ENCODE data around the gene SLC24A1. TPM values are rescaled to one million over a fixed set of nuclear protein-coding genes. Genes with fewer than 3 reads are reported as not detected.
A peak's percentile ranks its signal among the peaks of the same experiment; 100 is the strongest.

SLC24A1 gene
- total RNA-seq, 1 donor from 2014 or later: 20.7 TPM

DNA sequence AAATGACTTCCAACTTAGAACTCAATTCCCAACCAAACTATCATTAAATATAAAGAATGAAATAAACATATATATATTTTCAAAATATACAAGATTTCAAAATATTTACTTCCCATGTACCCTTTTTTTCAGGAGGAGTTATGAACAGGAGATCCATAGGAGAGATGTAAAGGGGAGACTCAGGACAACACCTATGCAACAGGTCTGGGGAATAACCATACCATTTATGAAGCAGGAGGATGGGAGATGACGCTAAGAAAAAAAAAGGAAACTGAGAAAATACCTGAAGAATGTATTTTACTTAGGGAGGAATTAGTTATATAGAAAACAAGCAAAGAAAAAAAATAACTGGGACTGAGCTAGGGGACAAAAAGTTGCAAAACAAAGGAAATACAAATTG, 34.6 kb upstream of the SLC24A1 start:
- H3K4me1 Mint-ChIP-seq (ENCODE audit: unreplicated experiment): peaks cover 53% of the 10 kb centered on the region
- H3K4me3 Mint-ChIP-seq (ENCODE audit: unreplicated experiment): no peak overlapping the region
- H3K27me3 Mint-ChIP-seq (ENCODE audit: unreplicated experiment): no peaks in the 10 kb centered on the region
- H3K36me3 Mint-ChIP-seq (ENCODE audit: low read depth, unreplicated experiment): peaks cover 34% of the 10 kb centered on the region
- TF ChIP-seq, protein P1, sequence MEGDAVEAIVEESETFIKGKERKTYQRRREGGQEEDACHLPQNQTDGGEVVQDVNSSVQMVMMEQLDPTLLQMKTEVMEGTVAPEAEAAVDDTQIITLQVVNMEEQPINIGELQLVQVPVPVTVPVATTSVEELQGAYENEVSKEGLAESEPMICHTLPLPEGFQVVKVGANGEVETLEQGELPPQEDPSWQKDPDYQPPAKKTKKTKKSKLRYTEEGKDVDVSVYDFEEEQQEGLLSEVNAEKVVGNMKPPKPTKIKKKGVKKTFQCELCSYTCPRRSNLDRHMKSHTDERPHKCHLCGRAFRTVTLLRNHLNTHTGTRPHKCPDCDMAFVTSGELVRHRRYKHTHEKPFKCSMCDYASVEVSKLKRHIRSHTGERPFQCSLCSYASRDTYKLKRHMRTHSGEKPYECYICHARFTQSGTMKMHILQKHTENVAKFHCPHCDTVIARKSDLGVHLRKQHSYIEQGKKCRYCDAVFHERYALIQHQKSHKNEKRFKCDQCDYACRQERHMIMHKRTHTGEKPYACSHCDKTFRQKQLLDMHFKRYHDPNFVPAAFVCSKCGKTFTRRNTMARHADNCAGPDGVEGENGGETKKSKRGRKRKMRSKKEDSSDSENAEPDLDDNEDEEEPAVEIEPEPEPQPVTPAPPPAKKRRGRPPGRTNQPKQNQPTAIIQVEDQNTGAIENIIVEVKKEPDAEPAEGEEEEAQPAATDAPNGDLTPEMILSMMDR (IDR thresholded peaks at IDR 0.05; ENCODE audit: unreplicated experiment): no peak
- no peak overlapping the region for H3K27ac Mint-ChIP-seq (ENCODE audit: unreplicated experiment)
- DNase-seq (ENCODE audit: low spot score): no peak
- H3K9me3 Mint-ChIP-seq (ENCODE audit: unreplicated experiment): no peaks in the 10 kb centered on the region

DNA sequence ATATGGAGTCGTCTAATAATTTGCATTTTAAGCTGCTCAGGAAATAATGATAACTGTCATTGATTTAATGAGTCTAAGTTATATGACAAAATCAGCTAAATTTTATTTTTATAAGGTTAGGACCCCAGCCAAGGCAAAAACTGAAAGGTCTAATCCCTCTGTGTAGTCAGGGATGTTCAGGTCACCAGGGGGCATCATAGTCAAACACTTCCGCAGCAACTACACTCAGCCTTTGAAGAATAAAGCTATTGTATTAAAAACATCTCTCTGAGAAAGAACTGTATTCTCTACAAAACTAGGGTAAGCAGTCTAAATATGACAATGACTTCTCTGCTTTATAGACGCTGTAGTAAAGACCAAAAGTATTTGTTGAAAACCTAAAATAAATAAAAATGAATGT, 25.8 kb upstream of the SLC24A1 start:
- peaks cover 10% of the 10 kb centered on the region for H3K36me3 Mint-ChIP-seq (ENCODE audit: low read depth, unreplicated experiment)
- peak; percentile 43 for DNase-seq (ENCODE audit: low spot score)
- no peak overlapping the region for H3K4me3 Mint-ChIP-seq (ENCODE audit: unreplicated experiment)

DNA sequence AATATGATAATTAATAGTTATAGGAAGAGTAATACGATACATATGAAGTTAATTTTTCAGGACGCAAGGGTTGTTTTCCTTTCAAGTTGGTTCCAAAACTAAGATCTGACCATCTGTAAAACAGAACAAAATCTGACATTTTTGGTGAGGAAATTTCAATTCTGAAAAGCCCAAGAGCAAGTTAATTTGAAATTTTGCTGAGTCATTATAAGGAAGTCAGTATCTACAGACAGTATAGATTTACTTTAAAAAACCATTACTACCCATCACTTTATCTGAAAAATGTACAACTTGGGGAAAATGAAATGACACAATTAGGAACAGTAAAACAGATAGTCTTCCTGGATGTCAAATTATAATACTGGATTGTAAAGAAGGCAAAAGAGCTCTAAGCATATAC, 23.3 kb upstream of the SLC24A1 start:
- H3K27ac Mint-ChIP-seq (ENCODE audit: unreplicated experiment): no peak overlapping the region
- H3K4me1 Mint-ChIP-seq (ENCODE audit: unreplicated experiment): peaks cover 6% of the 10 kb centered on the region

More for the DNA sequence above, 25.8 kb upstream of the SLC24A1 start:
- Mint-ChIP-seq H3K9me3 (ENCODE audit: unreplicated experiment) (no peaks in the 10 kb centered on the region), H3K27me3 (ENCODE audit: unreplicated experiment) (no peaks in the 10 kb centered on the region), H3K27ac (ENCODE audit: unreplicated experiment) (no peak overlapping the region), H3K4me1 (ENCODE audit: unreplicated experiment) (peaks cover 16% of the 10 kb centered on the region)
- TF ChIP-seq, protein P1 (IDR thresholded peaks at IDR 0.05; ENCODE audit: unreplicated experiment): peak; percentile 48

DNA sequence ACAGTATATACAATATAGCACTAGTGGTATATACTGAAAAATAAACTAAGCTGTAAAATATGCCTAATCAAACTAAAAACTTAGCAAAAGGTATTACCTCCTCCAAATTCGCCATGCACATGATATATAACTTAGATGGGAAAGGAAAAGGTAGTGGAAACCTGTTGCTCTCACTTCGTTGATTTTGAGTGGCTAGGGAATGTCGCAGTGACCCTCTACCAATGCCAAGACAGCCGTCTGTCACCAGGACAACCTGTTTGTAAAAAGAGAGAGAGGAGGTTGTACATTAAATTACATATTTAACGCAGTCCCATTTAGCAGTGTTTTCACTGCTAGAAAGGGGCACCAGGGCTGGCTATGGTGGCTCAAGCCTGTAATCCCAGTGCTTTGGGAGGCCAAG, 22.1 kb upstream of the SLC24A1 start:
- H3K4me1 Mint-ChIP-seq (ENCODE audit: unreplicated experiment): no peaks in the 10 kb centered on the region

More for the DNA sequence above, 23.3 kb upstream of the SLC24A1 start:
- DNase-seq (ENCODE audit: low spot score): no peak
- peaks cover 9% of the 10 kb centered on the region for H3K36me3 Mint-ChIP-seq (ENCODE audit: low read depth, unreplicated experiment)
- H3K9me3 Mint-ChIP-seq (ENCODE audit: unreplicated experiment): no peaks in the 10 kb centered on the region
- no peak overlapping the region for H3K4me3 Mint-ChIP-seq (ENCODE audit: unreplicated experiment)
- TF ChIP-seq, protein P1 (IDR thresholded peaks at IDR 0.05; ENCODE audit: unreplicated experiment): no peak
- H3K27me3 Mint-ChIP-seq (ENCODE audit: unreplicated experiment): no peaks in the 10 kb centered on the region

DNA sequence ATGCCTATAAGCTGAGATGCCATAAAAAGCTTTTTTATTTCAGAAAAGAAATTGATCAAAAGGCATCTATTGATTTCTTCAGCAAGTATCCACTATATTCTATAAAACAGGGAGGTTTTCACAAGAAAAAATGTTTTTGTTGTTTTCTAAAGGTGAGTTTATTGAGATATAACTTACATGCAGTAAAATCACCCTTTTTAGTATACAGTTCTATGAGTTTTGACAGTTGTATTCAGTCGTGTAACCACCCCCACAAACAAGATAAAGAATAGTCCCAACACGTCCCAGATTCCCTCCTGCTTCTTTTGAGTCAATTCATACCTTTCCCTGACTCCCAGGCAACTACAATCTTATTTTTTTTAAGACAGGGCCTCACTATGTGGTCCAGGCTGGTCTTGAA, 18.6 kb upstream of the SLC24A1 start:
- no peak overlapping the region for H3K4me3 Mint-ChIP-seq (ENCODE audit: unreplicated experiment)
- H3K9me3 Mint-ChIP-seq (ENCODE audit: unreplicated experiment): no peaks in the 10 kb centered on the region
- no peak for DNase-seq (ENCODE audit: low spot score)
- TF ChIP-seq, protein P1 (IDR thresholded peaks at IDR 0.05; ENCODE audit: unreplicated experiment): no peak
- no peaks in the 10 kb centered on the region for H3K4me1 Mint-ChIP-seq (ENCODE audit: unreplicated experiment)
- H3K27ac Mint-ChIP-seq (ENCODE audit: unreplicated experiment): no peak overlapping the region
- no peaks in the 10 kb centered on the region for H3K27me3 Mint-ChIP-seq (ENCODE audit: unreplicated experiment)
- peaks cover 9% of the 10 kb centered on the region for H3K36me3 Mint-ChIP-seq (ENCODE audit: low read depth, unreplicated experiment)

More for the DNA sequence above, 22.1 kb upstream of the SLC24A1 start:
- TF ChIP-seq, protein P1 (IDR thresholded peaks at IDR 0.05; ENCODE audit: unreplicated experiment): no peak
- peaks cover 9% of the 10 kb centered on the region for H3K36me3 Mint-ChIP-seq (ENCODE audit: low read depth, unreplicated experiment)
- H3K4me3 Mint-ChIP-seq (ENCODE audit: unreplicated experiment): no peak overlapping the region
- no peak overlapping the region for H3K27ac Mint-ChIP-seq (ENCODE audit: unreplicated experiment)
- DNase-seq (ENCODE audit: low spot score): no peak
- no peaks in the 10 kb centered on the region for H3K27me3 Mint-ChIP-seq (ENCODE audit: unreplicated experiment)
- no peaks in the 10 kb centered on the region for H3K9me3 Mint-ChIP-seq (ENCODE audit: unreplicated experiment)
